Measurements from ENCODE around the gene RIMBP2.

The RIMBP2 gene

DNA sequence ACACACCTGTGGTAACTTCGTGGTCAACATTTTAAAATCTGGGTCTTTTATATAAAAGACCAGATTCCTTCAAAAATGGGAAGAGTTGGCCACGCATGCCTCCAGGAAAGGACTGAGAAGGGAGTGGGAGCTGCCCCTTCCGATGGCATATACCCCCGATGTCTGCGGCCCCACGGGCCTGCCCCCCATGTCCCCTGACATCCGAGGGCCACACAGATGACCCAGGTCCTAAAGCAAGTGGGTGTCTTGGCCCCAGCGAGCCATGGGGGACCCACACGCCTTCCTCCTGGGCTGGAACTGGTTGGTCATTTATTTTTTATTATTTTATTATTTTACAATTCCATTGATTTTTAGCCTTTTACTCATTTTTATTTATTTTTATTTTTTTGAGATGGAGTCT, 235.9 kb downstream of the RIMBP2 start:
- no peak overlapping the region for H3K18ac ChIP-seq (ENCODE audit: low read length)
- H2BK5ac ChIP-seq (ENCODE audit: low read length), result no peak overlapping the region
- no peak overlapping the region for H2BK12ac ChIP-seq (ENCODE audit: low read length)
- no peak overlapping the region for H2BK15ac ChIP-seq (ENCODE audit: low read length)
- no peak overlapping the region for H3K23ac ChIP-seq (ENCODE audit: low read depth, low read length, poor library complexity)
- no CpG with 5 or more reads among the region's 9 CpGs for WGBS, 2 donors (ENCODE audit: extremely low coverage in 2 of 2, insufficient read length in 2 of 2, insufficient replicate concordance in 1 of 2)
- H3K4ac ChIP-seq (ENCODE audit: low read length), result no peak overlapping the region
- H3K36me3 ChIP-seq (replicated peaks in 1 of 2; ENCODE audit: control insufficient read depth in 2 of 2, insufficient read depth in 2 of 2, low read length in 2 of 2), result no peaks in the 10 kb centered on the region
- no peak overlapping the region for H2AFZ ChIP-seq (ENCODE audit: low read length)
- H3K4me1 ChIP-seq (ENCODE audit: control insufficient read depth in 2 of 2, insufficient read depth in 1 of 2, low read depth in 1 of 2, low read length in 2 of 2), result peaks cover 0 to 13% of the 10 kb centered on the region in 2 donors
- no peaks in the 10 kb centered on the region for H3K79me1 ChIP-seq (ENCODE audit: low read depth, low read length)
- no peak overlapping the region for H3K14ac ChIP-seq (ENCODE audit: low read length)
- peaks cover 0 to 26% (median 0%) of the 10 kb centered on the region in 3 experiments for H3K27me3 ChIP-seq (ENCODE audit: control insufficient read depth in 3 of 3, insufficient read depth in 3 of 3, low read depth in 1 of 3, low read length in 3 of 3)
- no peaks in the 10 kb centered on the region for H3K9me3 ChIP-seq (replicated peaks in 1 of 2; ENCODE audit: control insufficient read depth in 2 of 2, insufficient read depth in 1 of 2, low read depth in 1 of 2, low read length in 2 of 2)
- no peak overlapping the region for H3K4me3 ChIP-seq (ENCODE audit: low read length in 2 of 2)
- H3K4me2 ChIP-seq (ENCODE audit: insufficient read depth, low read length, poor library complexity, severe bottlenecking), result no peak overlapping the region
- no peak overlapping the region for H3K27ac ChIP-seq (replicated peaks; ENCODE audit: low read length)
- no peak overlapping the region for H2AK5ac ChIP-seq (ENCODE audit: low read depth, low read length)
- no peak overlapping the region for H4K8ac ChIP-seq (ENCODE audit: low read depth, low read length)
- no peak overlapping the region for H2BK120ac ChIP-seq (ENCODE audit: low read depth, low read length)
- H3K9ac ChIP-seq (ENCODE audit: low read depth, low read length, poor library complexity), result no peak overlapping the region
- DNase-seq (ENCODE audit: low spot score), result no peak
- H4K91ac ChIP-seq (ENCODE audit: low read depth, low read length, poor library complexity), result no peak overlapping the region

DNA sequence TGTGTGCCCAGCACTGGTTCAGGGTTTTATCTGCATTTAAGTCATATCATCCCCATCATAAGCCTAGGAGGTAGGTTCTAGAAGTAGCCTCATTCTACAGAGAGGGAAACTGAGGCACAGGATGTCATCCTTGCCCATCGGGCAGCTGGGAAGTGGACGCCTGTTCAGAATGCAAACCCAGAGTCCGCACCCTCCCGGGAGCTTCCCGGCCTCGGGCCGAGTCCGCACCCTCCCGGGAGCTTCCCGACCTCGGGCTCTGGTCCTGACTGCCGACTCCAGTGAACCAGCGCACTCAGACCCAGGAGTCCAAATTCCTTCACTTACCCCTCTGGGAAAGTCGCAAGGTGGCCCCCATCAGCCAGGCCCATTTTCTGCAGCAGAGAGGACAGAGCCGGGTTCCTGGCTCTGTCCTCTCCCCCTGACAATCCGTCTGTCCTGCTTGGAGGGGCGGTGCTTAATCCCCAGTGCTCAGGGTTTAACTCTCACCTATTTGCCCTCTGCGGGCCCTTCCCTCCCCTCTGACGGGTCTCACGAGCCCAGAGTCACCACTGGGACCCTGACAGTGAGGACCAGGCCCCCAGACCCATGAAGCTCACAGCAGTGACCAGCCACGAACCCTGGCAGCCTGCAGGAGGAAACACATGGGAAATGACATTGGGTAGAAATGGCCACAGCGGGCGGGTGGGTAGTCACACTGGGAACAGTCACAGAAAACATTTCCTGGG, 236.5 kb downstream of the RIMBP2 start:
- peaks cover 0 to 30% (median 0%) of the 10 kb centered on the region in 3 experiments for H3K27me3 ChIP-seq (ENCODE audit: control insufficient read depth in 3 of 3, insufficient read depth in 3 of 3, low read depth in 1 of 3, low read length in 3 of 3)
- no peaks in the 10 kb centered on the region for H3K79me1 ChIP-seq (ENCODE audit: low read depth, low read length)
- H3K9ac ChIP-seq (ENCODE audit: low read depth, low read length, poor library complexity), result no peak overlapping the region
- H3K4me2 ChIP-seq (ENCODE audit: insufficient read depth, low read length, poor library complexity, severe bottlenecking), result no peak overlapping the region
- no peak overlapping the region for H3K4me3 ChIP-seq (ENCODE audit: low read length in 2 of 2)
- H4K91ac ChIP-seq (ENCODE audit: low read depth, low read length, poor library complexity), result no peak overlapping the region
- H3K4me1 ChIP-seq (ENCODE audit: control insufficient read depth in 2 of 2, insufficient read depth in 1 of 2, low read depth in 1 of 2, low read length in 2 of 2), result peaks cover 0 to 16% of the 10 kb centered on the region in 2 donors
- no peak overlapping the region for H3K14ac ChIP-seq (ENCODE audit: low read length)
- no peaks in the 10 kb centered on the region for H3K9me3 ChIP-seq (replicated peaks in 1 of 2; ENCODE audit: control insufficient read depth in 2 of 2, insufficient read depth in 1 of 2, low read depth in 1 of 2, low read length in 2 of 2)
- no peak overlapping the region for H2AK5ac ChIP-seq (ENCODE audit: low read depth, low read length)
- peak overlapping the region; percentile 49 for H3K18ac ChIP-seq (ENCODE audit: low read length)
- H3K36me3 ChIP-seq (replicated peaks in 1 of 2; ENCODE audit: control insufficient read depth in 2 of 2, insufficient read depth in 2 of 2, low read length in 2 of 2), result no peaks in the 10 kb centered on the region
- H3K23ac ChIP-seq (ENCODE audit: low read depth, low read length, poor library complexity), result no peak overlapping the region
- H2AFZ ChIP-seq (ENCODE audit: low read length), result no peak overlapping the region
- H2BK15ac ChIP-seq (ENCODE audit: low read length), result no peak overlapping the region
- no peak overlapping the region for H2BK12ac ChIP-seq (ENCODE audit: low read length)
- DNase-seq (ENCODE audit: low spot score), result no peak
- H4K8ac ChIP-seq (ENCODE audit: low read depth, low read length), result no peak overlapping the region
- H3K27ac ChIP-seq (replicated peaks; ENCODE audit: low read length), result no peak overlapping the region
- no peak overlapping the region for H2BK5ac ChIP-seq (ENCODE audit: low read length)
- H2BK120ac ChIP-seq (ENCODE audit: low read depth, low read length), result no peak overlapping the region
- no peak overlapping the region for H3K4ac ChIP-seq (ENCODE audit: low read length)
- no CpG with 5 or more reads among the region's 23 CpGs for WGBS, 2 donors (ENCODE audit: extremely low coverage in 2 of 2, insufficient read length in 2 of 2, insufficient replicate concordance in 1 of 2)

DNA sequence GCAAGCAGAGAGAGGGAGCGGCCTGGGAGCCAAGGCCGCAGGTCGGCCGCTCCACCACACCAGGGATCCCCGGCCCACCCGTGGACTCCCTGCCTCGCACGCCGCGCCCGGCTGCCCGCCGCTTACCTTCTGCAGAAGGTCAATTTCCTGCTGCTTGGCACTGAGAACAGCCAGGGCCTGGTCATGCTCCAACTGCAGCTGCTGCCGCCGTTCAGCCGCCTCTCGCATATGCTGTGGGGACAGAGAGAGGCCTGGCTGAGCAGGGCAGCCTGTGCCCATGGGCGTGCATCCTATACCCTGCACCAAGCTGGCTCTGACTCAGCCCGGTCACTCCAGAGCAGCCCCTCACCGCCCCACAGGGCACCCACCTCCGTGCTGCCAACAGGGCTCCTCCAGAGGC, 237.3 kb downstream of the RIMBP2 start:
- Histone ChIP-seq H3K79me1 (ENCODE audit: low read depth, low read length) (no peaks in the 10 kb centered on the region), H3K4me1 (ENCODE audit: control insufficient read depth in 2 of 2, insufficient read depth in 1 of 2, low read depth in 1 of 2, low read length in 2 of 2) (peaks cover 0 to 16% of the 10 kb centered on the region in 2 donors), H2BK120ac (ENCODE audit: low read depth, low read length) (no peak overlapping the region), H3K23ac (ENCODE audit: low read depth, low read length, poor library complexity) (no peak overlapping the region), H2BK12ac (ENCODE audit: low read length) (no peak overlapping the region), H3K27me3 (ENCODE audit: control insufficient read depth in 3 of 3, insufficient read depth in 3 of 3, low read depth in 1 of 3, low read length in 3 of 3) (peaks cover 0 to 34% (median 0%) of the 10 kb centered on the region in 3 experiments), H3K4me3 (ENCODE audit: low read length in 2 of 2) (no peak overlapping the region), H3K9me3 (replicated peaks in 1 of 2; ENCODE audit: control insufficient read depth in 2 of 2, insufficient read depth in 1 of 2, low read depth in 1 of 2, low read length in 2 of 2) (no peaks in the 10 kb centered on the region), H3K18ac (ENCODE audit: low read length) (no peak overlapping the region), H3K36me3 (replicated peaks in 1 of 2; ENCODE audit: control insufficient read depth in 2 of 2, insufficient read depth in 2 of 2, low read length in 2 of 2) (no peaks in the 10 kb centered on the region), H3K9ac (ENCODE audit: low read depth, low read length, poor library complexity) (peak overlapping the region; percentile 73), H3K4me2 (ENCODE audit: insufficient read depth, low read length, poor library complexity, severe bottlenecking) (no peak overlapping the region), H2BK5ac (ENCODE audit: low read length) (no peak overlapping the region), H3K14ac (ENCODE audit: low read length) (no peak overlapping the region), H2AK5ac (ENCODE audit: low read depth, low read length) (no peak overlapping the region), H4K8ac (ENCODE audit: low read depth, low read length) (no peak overlapping the region), H4K91ac (ENCODE audit: low read depth, low read length, poor library complexity) (no peak overlapping the region), H2AFZ (ENCODE audit: low read length) (no peak overlapping the region), H3K27ac (replicated peaks; ENCODE audit: low read length) (no peak overlapping the region), H3K4ac (ENCODE audit: low read length) (no peak overlapping the region), H2BK15ac (ENCODE audit: low read length) (no peak overlapping the region)
- no CpG with 5 or more reads among the region's 21 CpGs for WGBS, 2 donors (ENCODE audit: extremely low coverage in 2 of 2, insufficient read length in 2 of 2, insufficient replicate concordance in 1 of 2)
- DNase-seq (ENCODE audit: low spot score), result no peak

DNA sequence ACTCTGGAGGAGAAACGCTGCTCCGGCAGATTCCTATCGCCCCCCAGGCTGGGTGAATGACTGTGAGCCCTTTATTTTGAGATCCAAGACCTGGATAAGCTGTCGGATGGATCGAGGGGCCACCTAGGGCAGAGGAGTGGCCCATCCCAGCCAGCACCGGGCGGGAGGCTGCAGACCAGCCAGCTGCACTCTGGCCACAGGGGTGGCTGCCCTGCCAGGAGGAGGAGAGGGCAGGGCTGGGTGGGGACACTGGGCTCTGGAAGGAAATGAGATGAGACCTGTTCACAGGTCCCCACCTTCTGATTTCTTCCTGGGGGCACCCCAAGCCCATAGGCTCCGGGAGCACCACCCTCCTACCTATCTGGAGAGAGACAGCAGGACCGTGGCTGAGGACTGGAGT, 238.4 kb downstream of the RIMBP2 start:
- H4K8ac ChIP-seq (ENCODE audit: low read depth, low read length), result no peak overlapping the region
- no peak overlapping the region for H3K14ac ChIP-seq (ENCODE audit: low read length)

More for the DNA sequence above, 238.4 kb downstream of the RIMBP2 start:
- H3K4me1 ChIP-seq (ENCODE audit: control insufficient read depth in 2 of 2, insufficient read depth in 1 of 2, low read depth in 1 of 2, low read length in 2 of 2), result peaks cover 0 to 16% of the 10 kb centered on the region in 2 donors
- DNase-seq (ENCODE audit: low spot score), result no peak
- no peak overlapping the region for H3K9ac ChIP-seq (ENCODE audit: low read depth, low read length, poor library complexity)
- H2BK12ac ChIP-seq (ENCODE audit: low read length), result no peak overlapping the region
- no peaks in the 10 kb centered on the region for H3K79me1 ChIP-seq (ENCODE audit: low read depth, low read length)
- H3K4me3 ChIP-seq (ENCODE audit: low read length in 2 of 2), result no peak overlapping the region
- no CpG with 5 or more reads among the region's 9 CpGs for WGBS, 2 donors (ENCODE audit: extremely low coverage in 2 of 2, insufficient read length in 2 of 2, insufficient replicate concordance in 1 of 2)
- H3K27me3 ChIP-seq (ENCODE audit: control insufficient read depth in 3 of 3, insufficient read depth in 3 of 3, low read depth in 1 of 3, low read length in 3 of 3), result peaks cover 0 to 37% (median 0%) of the 10 kb centered on the region in 3 experiments
- H2BK15ac ChIP-seq (ENCODE audit: low read length), result no peak overlapping the region
- H3K18ac ChIP-seq (ENCODE audit: low read length), result no peak overlapping the region
- no peak overlapping the region for H3K27ac ChIP-seq (replicated peaks; ENCODE audit: low read length)
- H3K9me3 ChIP-seq (replicated peaks in 1 of 2; ENCODE audit: control insufficient read depth in 2 of 2, insufficient read depth in 1 of 2, low read depth in 1 of 2, low read length in 2 of 2), result no peaks in the 10 kb centered on the region
- peak overlapping the region; percentile 47 for H4K91ac ChIP-seq (ENCODE audit: low read depth, low read length, poor library complexity)
- no peak overlapping the region for H2BK5ac ChIP-seq (ENCODE audit: low read length)
- no peaks in the 10 kb centered on the region for H3K36me3 ChIP-seq (replicated peaks in 1 of 2; ENCODE audit: control insufficient read depth in 2 of 2, insufficient read depth in 2 of 2, low read length in 2 of 2)
- peak overlapping the region; percentile 36 for H2BK120ac ChIP-seq (ENCODE audit: low read depth, low read length)
- H3K23ac ChIP-seq (ENCODE audit: low read depth, low read length, poor library complexity), result no peak overlapping the region
- H3K4me2 ChIP-seq (ENCODE audit: insufficient read depth, low read length, poor library complexity, severe bottlenecking), result no peak overlapping the region
- H2AK5ac ChIP-seq (ENCODE audit: low read depth, low read length), result no peak overlapping the region
- no peak overlapping the region for H2AFZ ChIP-seq (ENCODE audit: low read length)
- H3K4ac ChIP-seq (ENCODE audit: low read length), result no peak overlapping the region

Measured in neuronal stem cell (in vitro differentiated cells).